AG09309 (cell line): ENCODE measurements around the gene SLC7A5.
"Not testable (repeated sequence)": the region's sequence is repeated elsewhere in the genome, so short reads cannot be mapped to it uniquely, and the experiment has no call there.

Experiments used
- DNase-seq: peaks from one replicate; pipeline ENCODE4 v3.0.0-alpha.2; 2010; ENCODE audit warnings: low read depth
- H3K4me3 ChIP-seq: 2 replicates; pipeline ENCODE4 v1.5.1; 2011; ENCODE audit warnings: mild to moderate bottlenecking, low read depth, low read length, moderate library complexity; ENCODE audit not compliant: control insufficient read depth
- CTCF ChIP-seq: IDR thresholded peaks from 2 replicates; pipeline ENCODE4 v1.5.1; 2011; ENCODE audit warnings: mild to moderate bottlenecking, low read depth, low read length, inconsistent platforms; ENCODE audit not compliant: insufficient read depth, control insufficient read depth; ENCODE audit errors: missing control alignments

Gene SLC7A5

GRCh38 chr16:87826798-87827587 lies 42.3 kb downstream of the SLC7A5 start:
- no peak for TF ChIP-seq CTCF
- no peak for DNase-seq

GRCh38 chr16:87826407-87826797 lies 42.9 kb downstream of the SLC7A5 start:
- not testable (repeated sequence) for H3K4me3 ChIP-seq, DNase-seq

More at GRCh38 chr16:87826798-87827587, 42.3 kb downstream of the SLC7A5 start:
- no peak overlapping the region for H3K4me3 ChIP-seq

GRCh38 chr16:87825842-87826120 lies 43.5 kb downstream of the SLC7A5 start:
- H3K4me3 ChIP-seq, DNase-seq: not testable (repeated sequence)

- no peak for DNase-seq
- no peak overlapping the region for H3K4me3 ChIP-seq
- no peak for TF ChIP-seq CTCF
These were observed 44.1 kb downstream of the SLC7A5 start for GRCh38 chr16:87824991-87825841.

- no peak for TF ChIP-seq CTCF
- no peak for DNase-seq
- H3K4me3 ChIP-seq: no peak overlapping the region
These were observed 45.0 kb downstream of the SLC7A5 start for GRCh38 chr16:87824016-87824990.

GRCh38 chr16:87823181-87823929 lies 46.0 kb downstream of the SLC7A5 start:
- DNase-seq: no peak
- H3K4me3 ChIP-seq: no peak overlapping the region
- TF ChIP-seq CTCF: no peak
